Gastrocnemius medialis (tissue), 4 donors: ENCODE data around the gene FBXO44. TPM values are rescaled to one million over a fixed set of nuclear protein-coding genes. Genes with fewer than 3 reads are reported as not detected.

ENCODE experiments used
- ATAC-seq, 2 donors: fragments of 150-250 bp; one replicate each; pipeline ENCODE4 v1.9.1; 2016
- DNase-seq, 2 donors: peaks; one replicate each; pipeline ENCODE4 v3.0.0-alpha.2; 2019
- H3K27ac ChIP-seq, 4 donors: fragments of 200-600 bp; sonication (generic); 1 replicate in 1 of 4; 2 replicates in 3 of 4; pipeline ENCODE4 v1.5.1; 2016 to 2018; ENCODE audit warnings: mild to moderate bottlenecking in 2 of 4, moderate library complexity in 1 of 4
- H3K27me3 ChIP-seq, 3 donors: fragments of 200-600 bp; sonication (generic) in 2 of 3; 1 replicate in 1 of 3; 2 replicates in 2 of 3; pipeline versions ENCODE4 v1.5.1 to v1.6.0; 2016 to 2019; ENCODE audit warnings: mild to moderate bottlenecking in 1 of 3, moderate library complexity in 1 of 3
- H3K36me3 ChIP-seq, 2 donors: fragments of 200-600 bp; sonication (generic) in 1 of 2; one replicate each; pipeline ENCODE4 v1.5.1; 2017 to 2018
- H3K4me1 ChIP-seq, 2 donors: fragments of 200-600 bp; sonication (generic) in 1 of 2; one replicate each; pipeline ENCODE4 v1.5.1; 2016 to 2017; ENCODE audit warnings: mild to moderate bottlenecking in 2 of 2
- H3K4me3 ChIP-seq, 4 donors: fragments of 200-600 bp; sonication (generic) in 3 of 4; 1 replicate in 1 of 4; 2 replicates in 3 of 4; pipeline ENCODE4 v1.5.1; 2016 to 2019; ENCODE audit warnings: mild to moderate bottlenecking in 2 of 4
- H3K9me3 ChIP-seq, 3 donors: fragments of 200-600 bp; sonication (generic) in 2 of 3; 1 replicate in 1 of 3; 2 replicates in 2 of 3; pipeline ENCODE4 v1.5.1; 2016 to 2019
- POLR2A ChIP-seq, 2 donors: fragments of 450-650 bp; IDR thresholded peaks; one replicate each; pipeline ENCODE4 v1.6.1; 2017; ENCODE audit warnings: antibody characterized with exemption in 2 of 2, mild to moderate bottlenecking in 2 of 2, moderate library complexity in 2 of 2
- in situ Hi-C, 4 donors: fragments of 200-750 bp; cut with MboI; loops; one replicate each; pipeline versions ENCODE4 v1.15.0 to v1.8.0; 2017; ENCODE audit warnings: low sequenced_read_pairs in 4 of 4
- intact Hi-C: fragments of 100-400 bp; cut with DNase I; formaldehyde crosslinking; loops from one replicate; pipeline ENCODE4 v1.15.1; 2023; ENCODE audit warnings: low total_unique reads
- total RNA-seq, 4 donors: library from RNA; depleted of rRNA; stranded (reverse); fragments of >200 nt; gene quantifications; one replicate each; pipeline versions ENCODE4 v1.1.0 to v1.2.3, GENCODE V29; 2016
- TF ChIP-seq, protein P1 (sequence below), 5 experiments: fragments of 450-650 bp in 3 of 5; fragments of 200-600 bp in 2 of 5; sonication (generic) in 2 of 5; IDR thresholded peaks in 4 of 5; conservative IDR thresholded peaks in 1 of 5; 1 replicate in 4 of 5; 2 replicates in 1 of 5; pipeline ENCODE4 v1.5.1; 2016 to 2019; ENCODE audit warnings: antibody characterized with exemption in 5 of 5, mild to moderate bottlenecking in 3 of 5, moderate library complexity in 3 of 5

Gene FBXO44
- total RNA-seq, 4 donors from 2014 or later: 1.7 to 9.4 (median 5.4) TPM

- H3K27me3 ChIP-seq: peaks cover 0 to 13% (median 0%) of the 10 kb centered on the region in 3 donors
- no peak overlapping the region for H3K4me3 ChIP-seq
- no peaks in the 10 kb centered on the region for H3K4me1 ChIP-seq
- in situ Hi-C loops (loop anchor here in 3 of 4 donors (10.0 kb wide), 1 partner anchor 47 kb away; the partner anchor contains the start of gene FBXO6 (in 3 of the 3)), intact Hi-C loops (no loop called here)
- TF ChIP-seq, protein P1, sequence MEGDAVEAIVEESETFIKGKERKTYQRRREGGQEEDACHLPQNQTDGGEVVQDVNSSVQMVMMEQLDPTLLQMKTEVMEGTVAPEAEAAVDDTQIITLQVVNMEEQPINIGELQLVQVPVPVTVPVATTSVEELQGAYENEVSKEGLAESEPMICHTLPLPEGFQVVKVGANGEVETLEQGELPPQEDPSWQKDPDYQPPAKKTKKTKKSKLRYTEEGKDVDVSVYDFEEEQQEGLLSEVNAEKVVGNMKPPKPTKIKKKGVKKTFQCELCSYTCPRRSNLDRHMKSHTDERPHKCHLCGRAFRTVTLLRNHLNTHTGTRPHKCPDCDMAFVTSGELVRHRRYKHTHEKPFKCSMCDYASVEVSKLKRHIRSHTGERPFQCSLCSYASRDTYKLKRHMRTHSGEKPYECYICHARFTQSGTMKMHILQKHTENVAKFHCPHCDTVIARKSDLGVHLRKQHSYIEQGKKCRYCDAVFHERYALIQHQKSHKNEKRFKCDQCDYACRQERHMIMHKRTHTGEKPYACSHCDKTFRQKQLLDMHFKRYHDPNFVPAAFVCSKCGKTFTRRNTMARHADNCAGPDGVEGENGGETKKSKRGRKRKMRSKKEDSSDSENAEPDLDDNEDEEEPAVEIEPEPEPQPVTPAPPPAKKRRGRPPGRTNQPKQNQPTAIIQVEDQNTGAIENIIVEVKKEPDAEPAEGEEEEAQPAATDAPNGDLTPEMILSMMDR (IDR thresholded peaks at IDR 0.05 in 4 of 5, conservative IDR thresholded peaks at IDR 0.05 in 1 of 5): no peak
- no peak for TF ChIP-seq POLR2A (IDR thresholded peaks at IDR 0.05)
- H3K36me3 ChIP-seq: no peaks in the 10 kb centered on the region
- no peak for ATAC-seq
- H3K9me3 ChIP-seq: no peaks in the 10 kb centered on the region
- DNase-seq: no peak
- no peak overlapping the region for H3K27ac ChIP-seq
Measured at GRCh38 chr1:11711490-11711889, 56.8 kb downstream of the FBXO44 start.

GRCh38 chr1:11712285-11712684, 57.6 kb downstream of the FBXO44 start:
- Histone ChIP-seq H3K4me3 (no peak overlapping the region), H3K27ac (no peak overlapping the region), H3K36me3 (no peaks in the 10 kb centered on the region), H3K27me3 (peaks cover 0 to 13% (median 0%) of the 10 kb centered on the region in 3 donors), H3K9me3 (no peaks in the 10 kb centered on the region), H3K4me1 (no peaks in the 10 kb centered on the region)
- TF ChIP-seq, protein P1 (IDR thresholded peaks at IDR 0.05 in 4 of 5, conservative IDR thresholded peaks at IDR 0.05 in 1 of 5): no peak
- no peak for TF ChIP-seq POLR2A (IDR thresholded peaks at IDR 0.05)
- intact Hi-C loops: no loop called here
- DNase-seq: no peak
- ATAC-seq: no peak
- in situ Hi-C loops: loop anchor here in 3 of 4 donors (10.0 kb wide), 1 partner anchor 47 kb away; the partner anchor contains the start of gene FBXO6 (in 3 of the 3)

Other genes with a start within 250 kb of the FBXO44 start
- gene DISP3, start 175.7 kb upstream of the FBXO44 start, total RNA-seq: not detected
- gene FBXO2, start 448 bp upstream of the FBXO44 start, total RNA-seq: 10 to 100 TPM in 1 of 4 donors, 1 to 10 TPM in 3; 2.0 to 20.8 (median 4.8) TPM
- gene FBXO6, start 9.3 kb downstream of the FBXO44 start, total RNA-seq: 10 to 100 TPM; 15.7 to 34.4 (median 25.5) TPM
- 10 to 100 TPM; 41.2 to 57.4 (median 46.9) TPM for gene MAD2L2, start 26.3 kb downstream of the FBXO44 start, total RNA-seq
- not detected for gene DRAXIN, start 36.8 kb downstream of the FBXO44 start, total RNA-seq
- 100 to 1,000 TPM in 2 of 4 donors, 10 to 100 TPM in 2; 37.8 to 144 (median 103) TPM for gene AGTRAP, start 81.3 kb downstream of the FBXO44 start, total RNA-seq
- gene C1orf167, start 107.3 kb downstream of the FBXO44 start, total RNA-seq: 1 to 10 TPM in 1 of 4 donors, under 1 TPM in 1, not detected in 2; 1.00 to 1.4 TPM
- 10 to 100 TPM; 10.2 to 24.7 (median 18.1) TPM for gene MTHFR, start 151.1 kb downstream of the FBXO44 start, total RNA-seq
- 10 to 100 TPM in 1 of 4 donors, 1 to 10 TPM in 3; 7.1 to 11.9 (median 9.5) TPM for gene CLCN6, start 151.3 kb downstream of the FBXO44 start, total RNA-seq
- 1 to 10 TPM in 2 of 4 donors, under 1 TPM in 1, not detected in 1; 0.53 to 4.2 (median 1.9) TPM for gene NPPA, start 192.9 kb downstream of the FBXO44 start, total RNA-seq
- gene NPPB, start 204.1 kb downstream of the FBXO44 start, total RNA-seq: not detected